Mesenchymal stem cell (in vitro differentiated cells and primary cell): ENCODE data around the gene TAF4.

Experiments
- DNase-seq: peaks from one replicate; pipeline ENCODE4 v3.0.0-alpha.2; 2013
- H2AFZ ChIP-seq: one replicate; pipeline ENCODE4 v1.6.1; 2013; ENCODE audit warnings: low read depth, mild to moderate bottlenecking, control low read depth, inconsistent platforms, low read length, moderate library complexity
- H2AK5ac ChIP-seq: 2 replicates; pipeline ENCODE4 v1.6.1; 2013; ENCODE audit warnings: low read length, moderate library complexity, mild to moderate bottlenecking, inconsistent platforms; ENCODE audit not compliant: severe bottlenecking
- H2BK120ac ChIP-seq: one replicate; pipeline ENCODE4 v1.6.1; 2013; ENCODE audit warnings: low read depth, mild to moderate bottlenecking, inconsistent platforms, low read length, moderate library complexity
- H2BK12ac ChIP-seq, 2 experiments: one replicate each; pipeline ENCODE4 v1.6.1; 2013; ENCODE audit warnings: inconsistent platforms in 2 of 2, low read length in 2 of 2, mild to moderate bottlenecking in 2 of 2, moderate library complexity in 2 of 2, control low read depth in 1 of 2
- H2BK15ac ChIP-seq: one replicate; pipeline ENCODE4 v1.6.1; 2013; ENCODE audit warnings: mild to moderate bottlenecking, low read depth, inconsistent platforms; ENCODE audit not compliant: poor library complexity, severe bottlenecking
- H2BK5ac ChIP-seq: 2 replicates; pipeline ENCODE4 v1.6.1; 2013; ENCODE audit warnings: low read depth, mild to moderate bottlenecking, low read length, control low read depth, inconsistent platforms; ENCODE audit not compliant: poor library complexity, severe bottlenecking
- H3K14ac ChIP-seq, 2 experiments: one replicate each; pipeline ENCODE4 v1.6.1; 2013; ENCODE audit warnings: inconsistent platforms in 2 of 2, low read length in 2 of 2, control low read depth in 1 of 2, mild to moderate bottlenecking in 1 of 2, moderate library complexity in 1 of 2
- H3K18ac ChIP-seq, 2 experiments: one replicate each; pipeline ENCODE4 v1.6.1; 2013; ENCODE audit warnings: inconsistent platforms in 2 of 2, low read length in 2 of 2, control low read depth in 1 of 2, low read depth in 1 of 2, mild to moderate bottlenecking in 1 of 2
- H3K23ac ChIP-seq, 2 experiments: one replicate each; pipeline ENCODE4 v1.6.1; 2013; ENCODE audit warnings: inconsistent platforms in 2 of 2, low read length in 2 of 2, mild to moderate bottlenecking in 2 of 2, moderate library complexity in 2 of 2, control low read depth in 1 of 2
- H3K27ac ChIP-seq: 2 replicates; pipeline ENCODE4 v1.5.1; 2013; ENCODE audit warnings: mild to moderate bottlenecking, moderate library complexity, low read length, control low read depth, inconsistent platforms; ENCODE audit not compliant: poor library complexity, severe bottlenecking
- H3K27me3 ChIP-seq, 2 experiments: 2 replicates each; pipeline versions ENCODE4 v1.6.1 to v1.7.0; 2013; ENCODE audit warnings: low read length in 2 of 2, mild to moderate bottlenecking in 2 of 2, moderate library complexity in 2 of 2, control low read depth in 1 of 2, inconsistent platforms in 1 of 2; ENCODE audit not compliant: control insufficient read depth in 1 of 2, insufficient read depth in 1 of 2
- H3K36me3 ChIP-seq, 2 experiments: 2 replicates each; pipeline versions ENCODE4 v1.6.1 to v1.7.0; 2013; ENCODE audit warnings: low read length in 2 of 2, control low read depth in 1 of 2, inconsistent platforms in 1 of 2, low read depth in 1 of 2, mild to moderate bottlenecking in 1 of 2; ENCODE audit not compliant: insufficient read depth in 2 of 2, control insufficient read depth in 1 of 2
- H3K4ac ChIP-seq, 2 experiments: one replicate each; pipeline ENCODE4 v1.6.1; 2013; ENCODE audit warnings: inconsistent platforms in 2 of 2, low read length in 2 of 2, mild to moderate bottlenecking in 2 of 2, moderate library complexity in 2 of 2, control low read depth in 1 of 2, low read depth in 1 of 2
- H3K4me1 ChIP-seq: 2 replicates; pipeline ENCODE4 v1.6.1; 2013; ENCODE audit warnings: low read depth, low read length, control low read depth; ENCODE audit not compliant: control insufficient read depth, insufficient read depth
- H3K4me2 ChIP-seq: 2 replicates; pipeline ENCODE4 v1.6.1; 2013; ENCODE audit warnings: low read length, mild to moderate bottlenecking, inconsistent platforms; ENCODE audit not compliant: poor library complexity, severe bottlenecking
- H3K4me3 ChIP-seq, 2 experiments: 2 replicates each; pipeline versions ENCODE4 v1.5.1 to v1.7.0; 2013; ENCODE audit warnings: low read length in 2 of 2, mild to moderate bottlenecking in 2 of 2, control low read depth in 1 of 2, low read depth in 1 of 2; ENCODE audit not compliant: insufficient read depth in 1 of 2
- H3K79me1 ChIP-seq: replicated peaks from 2 replicates; pipeline ENCODE4 v1.6.1; 2013; ENCODE audit warnings: mild to moderate bottlenecking, control low read depth, low read length, inconsistent platforms; ENCODE audit not compliant: poor library complexity, severe bottlenecking
- H3K9ac ChIP-seq: 2 replicates; pipeline ENCODE4 v1.7.0; 2013; ENCODE audit warnings: mild to moderate bottlenecking, low read length, moderate library complexity
- H3K9me3 ChIP-seq: 2 replicates; pipeline ENCODE4 v1.7.0; 2013; ENCODE audit warnings: mild to moderate bottlenecking, low read length; ENCODE audit not compliant: control insufficient read depth
- H4K8ac ChIP-seq: one replicate; pipeline ENCODE4 v1.6.1; 2013; ENCODE audit warnings: inconsistent platforms, mild to moderate bottlenecking, low read length, moderate library complexity
- H4K91ac ChIP-seq: one replicate; pipeline ENCODE4 v1.6.1; 2013; ENCODE audit warnings: mild to moderate bottlenecking, low read length, inconsistent platforms
- WGBS: methylation state at CpG from one replicate; pipeline ENCODE4 v1.1.7; 2013; ENCODE audit warnings: mixed read lengths; 5-methylcytosine and 5-hydroxymethylcytosine counted together

The TAF4 gene

GRCh38 chr20:62062661-62063314 is 2.9 kb downstream of the TAF4 start:
- Histone ChIP-seq H4K8ac (no peak overlapping the region), H3K4me3 (peak overlapping the region in 1 of 2 experiments; percentile 69), H3K9me3 (no peaks in the 10 kb centered on the region), H2BK120ac (no peak overlapping the region), H3K4me1 (peaks cover 17% of the 10 kb centered on the region), H3K27me3 (no peaks in the 10 kb centered on the region), H2BK5ac (no peak overlapping the region), H3K36me3 (peaks cover 0 to 22% of the 10 kb centered on the region in 2 experiments), H3K14ac (peak overlapping the region in 1 of 2 experiments; percentile 9), H2BK12ac (no peak overlapping the region), H3K23ac (no peak overlapping the region), H3K4me2 (no peak overlapping the region), H3K79me1 (peaks cover 34% of the 10 kb centered on the region), H3K9ac (no peak overlapping the region), H3K27ac (no peak overlapping the region), H4K91ac (peak overlapping the region; percentile 28), H2BK15ac (no peak overlapping the region), H2AFZ (no peak overlapping the region), H3K4ac (no peak overlapping the region), H2AK5ac (no peak overlapping the region), H3K18ac (no peak overlapping the region)
- no peak for DNase-seq
- WGBS = 83% methylated on average over 12 of the region's 12 CpGs

DNA sequence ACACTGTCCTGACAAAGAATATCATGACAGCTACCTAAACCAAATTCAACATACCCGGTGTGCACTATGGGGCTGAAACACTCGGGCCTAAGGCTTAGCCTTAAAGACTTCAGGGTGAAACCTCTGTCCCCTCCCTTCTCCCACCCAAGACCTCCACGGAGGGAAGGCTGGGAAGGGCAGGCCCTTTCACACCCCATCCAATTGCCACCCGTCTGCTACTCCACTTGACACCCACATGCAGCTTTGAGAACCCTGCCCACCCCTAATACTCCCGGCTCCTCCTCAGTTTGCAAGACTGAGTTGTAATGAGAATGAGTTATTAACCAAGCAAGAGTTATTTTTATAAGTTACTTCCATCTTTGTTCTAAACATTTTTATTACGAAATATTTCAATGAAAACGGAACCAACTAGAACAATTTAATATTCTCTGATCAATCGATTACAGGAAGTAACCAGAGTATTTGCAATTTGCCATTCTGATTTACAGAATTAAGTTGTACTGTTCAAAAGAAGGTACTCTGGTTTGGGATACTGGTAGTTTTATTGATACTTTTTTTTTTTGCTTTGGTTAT is 3.7 kb downstream of the TAF4 start:
- H3K9me3 ChIP-seq = no peaks in the 10 kb centered on the region
- no peak overlapping the region for H2BK120ac ChIP-seq
- no peak overlapping the region for H2AK5ac ChIP-seq
- H3K4me3 ChIP-seq = no peak overlapping the region
- H3K27ac ChIP-seq = no peak overlapping the region
- H2BK15ac ChIP-seq = no peak overlapping the region
- H3K18ac ChIP-seq = no peak overlapping the region
- no peaks in the 10 kb centered on the region for H3K27me3 ChIP-seq
- H2BK12ac ChIP-seq = no peak overlapping the region
- H3K4ac ChIP-seq = no peak overlapping the region
- DNase-seq = no peak
- peaks cover 0 to 22% of the 10 kb centered on the region in 2 experiments for H3K36me3 ChIP-seq
- H3K4me1 ChIP-seq = peaks cover 17% of the 10 kb centered on the region
- H4K91ac ChIP-seq = no peak overlapping the region
- no peak overlapping the region for H2AFZ ChIP-seq
- H3K4me2 ChIP-seq = no peak overlapping the region
- H3K23ac ChIP-seq = peak overlapping the region in 1 of 2 experiments; percentile 64
- no peak overlapping the region for H4K8ac ChIP-seq
- 82% methylated on average over 5 of the region's 8 CpGs for WGBS
- no peak overlapping the region for H2BK5ac ChIP-seq
- peaks cover 38% of the 10 kb centered on the region for H3K79me1 ChIP-seq
- H3K14ac ChIP-seq = no peak overlapping the region
- no peak overlapping the region for H3K9ac ChIP-seq

DNA sequence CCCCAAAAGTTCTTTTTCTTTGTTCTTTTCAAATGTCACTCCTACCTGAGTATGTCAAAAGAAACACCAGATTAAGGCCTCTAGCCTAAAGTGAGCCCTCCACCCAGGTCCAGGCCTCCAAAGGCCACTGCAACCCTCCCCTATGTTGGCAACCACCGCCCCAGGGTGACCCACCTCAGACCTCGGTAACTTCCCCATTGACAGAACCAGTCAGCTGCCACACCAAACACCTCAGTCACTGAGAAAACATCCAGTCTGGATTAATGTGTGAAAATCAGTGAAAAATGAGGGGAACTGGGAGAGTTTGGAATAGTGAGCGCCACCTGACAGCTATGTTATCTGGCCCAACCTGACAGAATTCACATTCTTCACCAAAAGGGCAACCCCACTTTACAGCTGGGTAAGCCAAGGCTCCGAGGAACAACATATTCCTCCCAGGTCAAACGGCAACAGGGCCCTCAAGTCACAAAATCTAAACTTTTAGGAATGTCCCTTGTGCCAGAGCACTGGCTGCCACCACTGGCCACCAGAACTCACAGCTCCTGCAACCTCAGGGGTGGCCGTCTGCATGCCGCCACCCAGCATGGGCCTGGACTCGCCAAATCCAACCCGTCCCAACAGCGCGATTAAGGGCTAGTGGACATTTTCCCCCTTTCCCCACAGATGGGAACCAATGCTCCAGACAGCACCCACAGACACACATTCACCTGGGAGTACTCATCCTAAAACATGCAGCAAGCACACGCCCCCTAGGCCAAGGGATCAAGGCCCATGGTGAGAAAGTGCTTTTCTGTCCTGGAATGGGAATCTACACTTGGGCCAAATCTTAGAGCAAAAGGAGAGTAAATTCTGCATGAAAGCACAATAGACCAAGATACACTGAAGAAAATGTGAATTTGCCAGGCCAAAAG is 4.8 kb downstream of the TAF4 start:
- no peak for DNase-seq
- H3K36me3 ChIP-seq = peaks cover 0 to 24% of the 10 kb centered on the region in 2 experiments
- H3K18ac ChIP-seq = no peak overlapping the region
- no peaks in the 10 kb centered on the region for H3K9me3 ChIP-seq
- no peak overlapping the region for H2AK5ac ChIP-seq
- no peak overlapping the region for H3K23ac ChIP-seq
- H2BK5ac ChIP-seq = no peak overlapping the region
- no peak overlapping the region for H2BK120ac ChIP-seq
- no peak overlapping the region for H2BK15ac ChIP-seq
- H3K14ac ChIP-seq = no peak overlapping the region
- H3K4me3 ChIP-seq = no peak overlapping the region
- H3K4me1 ChIP-seq = peaks cover 16% of the 10 kb centered on the region
- no peak overlapping the region for H2BK12ac ChIP-seq
- 100% methylated on average over 10 of the region's 12 CpGs for WGBS
- H2AFZ ChIP-seq = no peak overlapping the region
- no peaks in the 10 kb centered on the region for H3K27me3 ChIP-seq
- H3K27ac ChIP-seq = no peak overlapping the region
- H3K9ac ChIP-seq = no peak overlapping the region
- H4K8ac ChIP-seq = no peak overlapping the region
- no peak overlapping the region for H3K4ac ChIP-seq
- no peak overlapping the region for H3K4me2 ChIP-seq
- peaks cover 45% of the 10 kb centered on the region for H3K79me1 ChIP-seq
- no peak overlapping the region for H4K91ac ChIP-seq
